RWPE2 (cell line): ENCODE results near the gene FCHSD2.

Source experiments
- ATAC-seq: fragments of 200-7000 bp; cut with Tn5 transposase; 3 replicates; pipeline ENCODE4 v1.9.1; 2021; ENCODE audit warnings: low read depth
- DNase-seq: peaks from one replicate; pipeline ENCODE4 v3.0.0-alpha.2; 2020; ENCODE audit warnings: low spot score
- H3K27ac ChIP-seq: fragments of 450-650 bp; 2 replicates; pipeline ENCODE4 v1.5.1; 2017; ENCODE audit warnings: mild to moderate bottlenecking; ENCODE audit not compliant: poor library complexity, severe bottlenecking
- H3K27me3 ChIP-seq: fragments of 250-450 bp; sonication (Bioruptor Pico); 2 replicates; pipeline ENCODE4 v1.5.1; 2021; ENCODE audit warnings: mild to moderate bottlenecking, moderate library complexity; ENCODE audit not compliant: insufficient read depth, poor library complexity, severe bottlenecking
- H3K36me3 ChIP-seq: fragments of 250-450 bp; sonication (Bioruptor Pico); 2 replicates; pipeline ENCODE4 v1.5.1; 2020; ENCODE audit warnings: low read depth, mild to moderate bottlenecking, moderate library complexity
- H3K4me1 ChIP-seq: fragments of 250-450 bp; sonication (Bioruptor Pico); 2 replicates; pipeline ENCODE4 v1.5.1; 2021; ENCODE audit warnings: mild to moderate bottlenecking, moderate library complexity; ENCODE audit not compliant: insufficient read depth, poor library complexity, severe bottlenecking
- H3K4me3 ChIP-seq: fragments of 250-450 bp; sonication (Bioruptor Pico); 2 replicates; pipeline ENCODE4 v1.5.1; 2021; ENCODE audit warnings: mild to moderate bottlenecking, moderate library complexity; ENCODE audit not compliant: severe bottlenecking
- H3K9me3 ChIP-seq: fragments of 250-450 bp; sonication (Bioruptor Pico); 2 replicates; pipeline ENCODE4 v1.5.1; 2021; ENCODE audit warnings: mild to moderate bottlenecking, moderate library complexity; ENCODE audit not compliant: severe bottlenecking
- TF ChIP-seq, protein P1 (sequence below): fragments of 450-650 bp; IDR thresholded peaks from one replicate; pipeline ENCODE4 v1.5.1; 2017; ENCODE audit warnings: mild to moderate bottlenecking, moderate library complexity; ENCODE audit not compliant: poor library complexity, severe bottlenecking

Gene FCHSD2

DNA sequence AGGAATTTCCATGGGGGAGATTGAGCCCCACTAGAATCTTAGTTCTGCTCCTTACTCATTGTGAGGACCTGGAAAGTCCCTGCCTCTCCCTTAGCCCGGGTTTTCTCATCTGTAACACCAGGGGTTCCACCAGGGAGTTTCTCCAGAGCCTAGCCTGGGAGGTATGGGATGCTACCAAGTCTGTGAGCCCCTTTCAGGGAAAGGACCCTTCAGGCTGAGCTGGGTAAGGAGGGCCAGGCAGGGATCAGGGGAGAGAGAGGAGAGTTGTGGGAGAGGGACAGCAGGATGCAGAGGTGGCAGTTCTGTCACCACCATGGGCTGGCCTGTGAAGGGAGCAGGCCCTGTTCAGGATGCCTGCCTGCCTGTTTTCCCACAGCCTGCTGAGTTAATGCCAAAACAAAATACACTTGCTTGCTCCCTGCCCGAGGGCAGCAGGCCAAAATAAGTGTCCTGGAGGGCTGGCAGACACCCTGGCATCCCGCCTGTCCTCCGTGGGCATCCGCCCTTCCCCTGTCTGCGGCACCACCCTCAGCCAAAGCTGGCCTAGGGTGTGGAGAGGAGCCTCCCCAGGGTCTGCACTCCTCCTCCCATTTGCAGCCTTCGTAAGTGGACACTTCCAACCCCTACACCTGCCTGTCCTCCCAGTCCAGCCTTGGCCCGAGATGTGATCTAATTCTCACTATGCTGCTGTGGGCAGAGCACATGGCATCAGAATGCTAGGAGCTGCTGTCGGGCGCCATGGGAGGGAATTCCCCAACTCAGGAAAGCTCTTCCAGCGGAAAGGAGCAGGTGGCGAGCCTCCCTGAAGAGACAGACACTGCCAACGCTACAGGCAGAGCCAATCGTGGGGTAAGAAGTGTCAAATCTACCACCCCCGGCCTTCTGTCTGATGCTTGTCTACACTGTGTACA lies 5.9 kb upstream of the FCHSD2 start:
- no peaks in the 10 kb centered on the region for H3K9me3 ChIP-seq
- H3K4me1 ChIP-seq = no peaks in the 10 kb centered on the region
- TF ChIP-seq, protein P1, sequence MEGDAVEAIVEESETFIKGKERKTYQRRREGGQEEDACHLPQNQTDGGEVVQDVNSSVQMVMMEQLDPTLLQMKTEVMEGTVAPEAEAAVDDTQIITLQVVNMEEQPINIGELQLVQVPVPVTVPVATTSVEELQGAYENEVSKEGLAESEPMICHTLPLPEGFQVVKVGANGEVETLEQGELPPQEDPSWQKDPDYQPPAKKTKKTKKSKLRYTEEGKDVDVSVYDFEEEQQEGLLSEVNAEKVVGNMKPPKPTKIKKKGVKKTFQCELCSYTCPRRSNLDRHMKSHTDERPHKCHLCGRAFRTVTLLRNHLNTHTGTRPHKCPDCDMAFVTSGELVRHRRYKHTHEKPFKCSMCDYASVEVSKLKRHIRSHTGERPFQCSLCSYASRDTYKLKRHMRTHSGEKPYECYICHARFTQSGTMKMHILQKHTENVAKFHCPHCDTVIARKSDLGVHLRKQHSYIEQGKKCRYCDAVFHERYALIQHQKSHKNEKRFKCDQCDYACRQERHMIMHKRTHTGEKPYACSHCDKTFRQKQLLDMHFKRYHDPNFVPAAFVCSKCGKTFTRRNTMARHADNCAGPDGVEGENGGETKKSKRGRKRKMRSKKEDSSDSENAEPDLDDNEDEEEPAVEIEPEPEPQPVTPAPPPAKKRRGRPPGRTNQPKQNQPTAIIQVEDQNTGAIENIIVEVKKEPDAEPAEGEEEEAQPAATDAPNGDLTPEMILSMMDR = no peak
- H3K27me3 ChIP-seq = no peaks in the 10 kb centered on the region
- ATAC-seq = no peak; the same call in 2 of the 3 replicates
- no peaks in the 10 kb centered on the region for H3K36me3 ChIP-seq
- H3K4me3 ChIP-seq = no peak overlapping the region
- DNase-seq = no peak
- H3K27ac ChIP-seq = no peak overlapping the region

DNA sequence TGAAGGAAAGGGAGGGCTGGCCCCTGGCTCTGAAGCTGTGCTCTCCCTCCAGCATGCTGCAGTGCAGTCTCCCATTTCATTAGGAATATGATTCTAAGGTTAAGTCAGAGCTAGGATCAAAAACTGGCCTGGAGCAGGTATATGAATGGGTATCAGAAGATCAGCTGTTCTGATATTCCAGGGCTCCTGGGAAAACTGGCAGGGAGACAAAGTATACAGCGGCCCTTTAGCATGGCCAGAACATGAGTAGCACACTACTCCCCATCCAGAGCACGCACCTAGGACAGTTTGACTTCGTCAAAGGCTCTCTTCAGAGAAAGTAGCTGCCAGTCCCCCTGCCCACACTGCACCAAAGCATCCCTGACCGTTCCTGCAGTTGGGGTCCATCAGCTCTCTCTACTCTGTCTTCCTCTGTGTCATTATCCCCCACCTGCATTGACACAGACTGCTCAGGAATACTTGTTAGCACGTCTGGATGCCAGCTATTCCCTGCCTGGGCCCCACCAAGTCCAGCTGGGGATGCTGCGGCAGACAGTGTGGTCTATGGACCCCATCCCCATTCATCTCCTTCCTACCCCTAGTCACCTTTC lies 4.0 kb upstream of the FCHSD2 start:
- ATAC-seq = no peak
- Histone ChIP-seq H3K27me3 (no peaks in the 10 kb centered on the region), H3K4me1 (no peaks in the 10 kb centered on the region), H3K27ac (no peak overlapping the region), H3K9me3 (no peaks in the 10 kb centered on the region), H3K4me3 (no peak overlapping the region), H3K36me3 (no peaks in the 10 kb centered on the region)
- TF ChIP-seq, protein P1 = no peak
- no peak for DNase-seq

DNA sequence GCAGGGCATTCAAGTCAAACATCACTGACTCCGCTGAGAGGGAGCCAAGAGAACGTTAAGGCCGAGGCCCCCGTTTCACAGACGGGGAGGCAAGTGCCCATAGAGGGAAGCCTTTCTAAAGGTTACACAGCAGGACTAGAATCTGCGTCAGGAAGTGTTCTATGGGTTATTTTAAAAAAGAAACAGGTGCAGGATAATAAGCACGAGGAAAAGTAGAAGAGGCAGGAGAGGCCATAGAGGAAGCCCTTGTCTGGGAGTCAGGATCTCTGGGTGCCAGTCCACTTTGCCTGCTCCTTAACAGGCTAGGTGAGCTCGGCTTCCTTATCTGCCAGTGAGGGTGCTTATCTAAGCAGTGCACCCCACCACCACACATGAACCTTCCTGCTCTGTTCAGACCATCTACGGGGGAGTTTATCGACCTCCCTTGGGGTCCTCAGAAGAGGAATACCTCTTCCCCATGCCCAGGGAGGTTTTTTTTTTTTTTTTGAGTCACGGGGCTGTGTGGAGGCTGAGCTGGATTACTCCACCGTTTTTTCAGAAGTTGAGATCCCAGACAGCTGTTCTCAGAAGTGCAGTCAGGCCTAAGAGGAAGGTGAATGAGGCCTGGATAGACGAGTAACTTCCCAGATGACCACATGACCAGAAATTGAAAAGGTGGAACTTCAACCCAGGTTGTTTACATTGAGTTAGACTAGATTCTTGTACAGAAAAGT lies 1.2 kb upstream of the FCHSD2 start:
- no peaks in the 10 kb centered on the region for H3K27me3 ChIP-seq
- peaks cover 10% of the 10 kb centered on the region for H3K4me1 ChIP-seq
- ATAC-seq (no peak), DNase-seq (no peak)
- H3K4me3 ChIP-seq = peak overlapping the region; percentile 80
- peaks cover 14% of the 10 kb centered on the region for H3K36me3 ChIP-seq
- TF ChIP-seq, protein P1 = no peak
- no peaks in the 10 kb centered on the region for H3K9me3 ChIP-seq
- peak overlapping the region; percentile 82 for H3K27ac ChIP-seq

DNA sequence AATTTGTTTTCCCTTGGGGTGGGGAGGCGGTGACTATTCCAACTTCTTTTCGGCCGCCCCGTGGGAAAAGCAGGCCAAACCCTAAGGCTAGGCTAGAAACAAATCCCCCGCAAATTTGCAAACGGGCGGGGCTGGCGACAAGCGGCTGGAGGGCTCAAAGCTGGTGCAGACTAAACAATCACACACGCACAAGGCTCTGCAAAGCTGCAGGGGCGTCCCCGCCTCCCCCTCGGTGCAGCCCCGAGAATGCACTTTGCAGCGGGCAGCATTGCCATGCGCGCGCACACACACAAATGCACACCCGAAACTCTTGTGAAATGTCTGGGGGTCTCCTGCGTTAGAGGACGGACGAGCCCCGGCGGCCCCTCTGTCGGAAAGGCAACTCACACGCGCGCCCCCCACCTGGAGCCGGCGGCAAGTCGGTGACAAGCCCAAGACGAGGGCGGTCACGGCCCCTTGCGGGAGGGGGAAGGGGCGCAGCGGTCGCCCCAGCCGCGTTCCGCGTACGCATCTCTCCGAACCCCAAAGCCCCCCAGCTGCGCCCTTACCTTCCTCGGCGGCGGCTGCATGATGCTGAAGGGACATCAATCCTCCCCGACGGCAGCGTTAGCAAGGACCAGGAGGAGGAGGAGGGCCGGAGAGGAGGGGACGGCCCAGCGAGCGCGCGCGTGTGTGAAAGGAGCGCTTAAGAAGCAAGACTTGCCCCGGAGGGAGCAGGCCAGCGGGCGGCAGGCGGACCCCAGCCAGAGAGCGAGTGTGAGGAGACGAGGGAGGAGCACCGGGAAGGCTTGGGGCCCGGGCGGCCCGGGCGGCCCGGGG lies 600 bp downstream of the FCHSD2 start:
- H3K27ac ChIP-seq = peak overlapping the region; percentile 82

More for the DNA sequence above, 600 bp downstream of the FCHSD2 start:
- H3K9me3 ChIP-seq = no peaks in the 10 kb centered on the region
- H3K4me1 ChIP-seq = peaks cover 10% of the 10 kb centered on the region
- peak; percentile 30 for ATAC-seq
- peak; percentile 74 for DNase-seq
- peak overlapping the region; percentile 80 for H3K4me3 ChIP-seq
- TF ChIP-seq, protein P1 = no peak
- no peaks in the 10 kb centered on the region for H3K27me3 ChIP-seq
- peaks cover 19% of the 10 kb centered on the region for H3K36me3 ChIP-seq
